Measurements from ENCODE around the gene OXNAD1. TPM values are rescaled to one million over a fixed set of nuclear protein-coding genes. Genes with fewer than 3 reads are reported as not detected.
A peak's percentile ranks its signal among the peaks of the same experiment; 100 is the strongest.

OXNAD1 gene
- total and polyA plus RNA-seq, 2 of the 13 experiments (the other 11 are each of a cell fraction or from before 2014, with no cell fraction given), result 9.9 to 18.8 TPM

- TF ChIP-seq MLX (CRISPR knock-in tag; IDR thresholded peaks at IDR 0.05) (0 out of 2 replicates have a peak, but pooled peaks have one; percentile 23), CTCF (CRISPR knock-in tag; IDR thresholded peaks at IDR 0.05) (peak; percentile 94), ZNF589 (CRISPR knock-in tag; conservative IDR thresholded peaks at IDR 0.05) (no peak), CCDC6 (CRISPR knock-in tag; IDR thresholded peaks at IDR 0.05) (0 out of 2 replicates have a peak, but pooled peaks have one; percentile 49), TEAD3 (CRISPR knock-in tag; optimal IDR thresholded peaks at IDR 0.05; ENCODE audit: borderline replicate concordance) (peak; percentile 16), ISL2 (CRISPR knock-in tag; IDR thresholded peaks at IDR 0.05) (0 out of 2 replicates have a peak, but pooled peaks have one; percentile 38), REST (IDR thresholded peaks at IDR 0.05; ENCODE audit: borderline replicate concordance in 1 of 2, low read depth in 1 of 2, low read length in 2 of 2) (no peak), NKX3-1 (CRISPR knock-in tag; IDR thresholded peaks at IDR 0.05) (no peak), MYC (CRISPR knock-in tag; IDR thresholded peaks at IDR 0.05; ENCODE audit: borderline replicate concordance) (peak; percentile 63; the same call in 1 of the 2 replicates), ZBTB42 (CRISPR knock-in tag; IDR thresholded peaks at IDR 0.05) (no peak), MIER3 (CRISPR knock-in tag; IDR thresholded peaks at IDR 0.05; ENCODE audit: borderline replicate concordance) (0 out of 2 replicates have a peak, but pooled peaks have one; percentile 9), ETV5 (CRISPR knock-in tag; IDR thresholded peaks at IDR 0.05; ENCODE audit: borderline replicate concordance) (peak; percentile 28; the same call in 1 of the 2 replicates), RAD21 (CRISPR knock-in tag; IDR thresholded peaks at IDR 0.05) (peak; percentile 87), KLF11 (CRISPR knock-in tag; IDR thresholded peaks at IDR 0.05) (0 out of 2 replicates have a peak, but pooled peaks have one; percentile 35), NRL (CRISPR knock-in tag; IDR thresholded peaks at IDR 0.05; ENCODE audit: borderline replicate concordance) (peak; percentile 54; the same call in 1 of the 2 replicates)
Measured at GRCh38 chr3:16247282-16248061, 17.5 kb upstream of the OXNAD1 start (continued).

Data from HepG2 (cell line).